Neuronal stem cell (in vitro differentiated cells): ENCODE data around the gene RPL35.

Experiments used
- DNase-seq: peaks from one replicate; pipeline ENCODE4 v3.0.0-alpha.2; 2013; ENCODE audit warnings: low spot score
- H2AFZ ChIP-seq: one replicate; pipeline ENCODE4 v1.6.1; 2013; ENCODE audit warnings: mild to moderate bottlenecking, low read length, inconsistent platforms
- H2AK5ac ChIP-seq: 2 replicates; pipeline ENCODE4 v1.6.1; 2013; ENCODE audit warnings: low read depth, mild to moderate bottlenecking, inconsistent platforms, low read length, moderate library complexity, mixed read lengths
- H2BK120ac ChIP-seq: 2 replicates; pipeline ENCODE4 v1.6.1; 2013; ENCODE audit warnings: low read depth, mild to moderate bottlenecking, inconsistent platforms, low read length, moderate library complexity, mixed read lengths
- H2BK12ac ChIP-seq: one replicate; pipeline ENCODE4 v1.6.1; 2013; ENCODE audit warnings: low read length, inconsistent platforms
- H2BK15ac ChIP-seq: 2 replicates; pipeline ENCODE4 v1.6.1; 2013; ENCODE audit warnings: mild to moderate bottlenecking, low read length, inconsistent platforms, mixed read lengths
- H2BK5ac ChIP-seq: one replicate; pipeline ENCODE4 v1.6.1; 2013; ENCODE audit warnings: inconsistent platforms, mild to moderate bottlenecking, low read length, moderate library complexity
- H3K14ac ChIP-seq: one replicate; pipeline ENCODE4 v1.6.1; 2013; ENCODE audit warnings: low read length, inconsistent platforms
- H3K18ac ChIP-seq: 2 replicates; pipeline ENCODE4 v1.6.1; 2013; ENCODE audit warnings: low read length, inconsistent platforms
- H3K23ac ChIP-seq: 2 replicates; pipeline ENCODE4 v1.6.1; 2013; ENCODE audit warnings: low read depth, mild to moderate bottlenecking, mixed read lengths, low read length, inconsistent platforms; ENCODE audit not compliant: poor library complexity
- H3K27ac ChIP-seq: replicated peaks from 3 replicates; pipeline ENCODE4 v1.5.1; 2013; ENCODE audit warnings: low read length, inconsistent platforms
- H3K27me3 ChIP-seq, 3 experiments: 2 replicates each; pipeline ENCODE4 v1.6.1; 2013; ENCODE audit warnings: low read length in 3 of 3, mild to moderate bottlenecking in 2 of 3, inconsistent platforms in 1 of 3, low read depth in 1 of 3, mixed read lengths in 1 of 3, moderate library complexity in 1 of 3; ENCODE audit not compliant: control insufficient read depth in 3 of 3, insufficient read depth in 3 of 3
- H3K36me3 ChIP-seq, 2 donors: replicated peaks in 1 of 2; 2 replicates each; pipeline ENCODE4 v1.6.1; 2013; ENCODE audit warnings: low read length in 2 of 2; ENCODE audit not compliant: control insufficient read depth in 2 of 2, insufficient read depth in 2 of 2
- H3K4ac ChIP-seq: 2 replicates; pipeline ENCODE4 v1.6.1; 2013; ENCODE audit warnings: inconsistent platforms, mild to moderate bottlenecking, low read length, moderate library complexity
- H3K4me1 ChIP-seq, 2 donors: 1 replicate in 1 of 2; 2 replicates in 1 of 2; pipeline ENCODE4 v1.6.1; 2013; ENCODE audit warnings: low read length in 2 of 2, low read depth in 1 of 2; ENCODE audit not compliant: control insufficient read depth in 2 of 2, insufficient read depth in 1 of 2
- H3K4me2 ChIP-seq: one replicate; pipeline ENCODE4 v1.6.1; 2013; ENCODE audit warnings: mild to moderate bottlenecking, low read length, inconsistent platforms; ENCODE audit not compliant: insufficient read depth, poor library complexity, severe bottlenecking
- H3K4me3 ChIP-seq, 2 donors: 2 replicates each; pipeline ENCODE4 v1.5.1; 2013; ENCODE audit warnings: low read length in 2 of 2, mild to moderate bottlenecking in 2 of 2, inconsistent platforms in 1 of 2, moderate library complexity in 1 of 2
- H3K79me1 ChIP-seq: one replicate; pipeline ENCODE4 v1.6.1; 2013; ENCODE audit warnings: low read depth, mild to moderate bottlenecking, inconsistent platforms, low read length, moderate library complexity
- H3K9ac ChIP-seq: one replicate; pipeline ENCODE4 v1.6.1; 2013; ENCODE audit warnings: mild to moderate bottlenecking, low read depth, low read length, inconsistent platforms; ENCODE audit not compliant: poor library complexity
- H3K9me3 ChIP-seq, 2 donors: replicated peaks in 1 of 2; 2 replicates each; pipeline versions ENCODE3 to v1.6.1; 2013; ENCODE audit warnings: low read length in 2 of 2, mild to moderate bottlenecking in 2 of 2, inconsistent platforms in 1 of 2, low read depth in 1 of 2, mixed read lengths in 1 of 2, moderate library complexity in 1 of 2; ENCODE audit not compliant: control insufficient read depth in 2 of 2, insufficient read depth in 1 of 2
- H4K8ac ChIP-seq: one replicate; pipeline ENCODE4 v1.6.1; 2013; ENCODE audit warnings: low read depth, mild to moderate bottlenecking, inconsistent platforms, low read length, moderate library complexity
- H4K91ac ChIP-seq: one replicate; pipeline ENCODE4 v1.6.1; 2013; ENCODE audit warnings: low read length, low read depth, mild to moderate bottlenecking, inconsistent platforms; ENCODE audit not compliant: poor library complexity
- WGBS, 2 donors: extraction: QIAGEN DNeasy Blood & Tissue Kit; methylation state at CpG; one replicate each; pipeline ENCODE4 v1.1.7; 2013; ENCODE audit warnings: missing lambda C conversion rate in 2 of 2, mixed read lengths in 1 of 2; ENCODE audit not compliant: insufficient read length in 2 of 2, insufficient replicate concordance in 1 of 2; ENCODE audit errors: extremely low coverage in 2 of 2; 5-methylcytosine and 5-hydroxymethylcytosine counted together

Gene RPL35

GRCh38 chr9:124855944-124856765 lies 5.6 kb downstream of the RPL35 start:
- DNase-seq, result no peak

GRCh38 chr9:124855566-124855943 lies 6.2 kb downstream of the RPL35 start:
- Histone ChIP-seq H3K27ac (no peak overlapping the region), H3K9me3 (no peaks in the 10 kb centered on the region), H2BK120ac (no peak overlapping the region), H2BK5ac (peak overlapping the region; percentile 45), H2BK12ac (no peak overlapping the region), H3K9ac (peak overlapping the region; percentile 72), H3K4me3 (no peak overlapping the region), H3K14ac (no peak overlapping the region), H3K27me3 (peaks cover 0 to 3% (median 0%) of the 10 kb centered on the region in 3 experiments), H3K36me3 (peaks cover 39 to 44% of the 10 kb centered on the region in 2 donors), H2BK15ac (no peak overlapping the region), H3K79me1 (peaks cover 3% of the 10 kb centered on the region), H4K91ac (no peak overlapping the region), H3K4me1 (peaks cover 8 to 13% of the 10 kb centered on the region in 2 donors), H3K23ac (peak overlapping the region; percentile 47), H3K4ac (no peak overlapping the region), H4K8ac (peak overlapping the region; percentile 90), H3K4me2 (no peak overlapping the region), H3K18ac (no peak overlapping the region), H2AFZ (no peak overlapping the region), H2AK5ac (peak overlapping the region; percentile 32)
- no CpG with 5 or more reads among the region's 18 CpGs for whole genome bisulfite sequencing, 2 donors
- DNase-seq, result no peak

More at GRCh38 chr9:124855944-124856765, 5.6 kb downstream of the RPL35 start:
- Histone ChIP-seq H3K14ac (no peak overlapping the region), H3K23ac (peak overlapping the region; percentile 47), H4K8ac (peak overlapping the region; percentile 90), H3K18ac (no peak overlapping the region), H2BK5ac (peak overlapping the region; percentile 45), H3K4me2 (no peak overlapping the region), H3K79me1 (peaks cover 7% of the 10 kb centered on the region), H3K9ac (peak overlapping the region; percentile 72), H3K27ac (no peak overlapping the region), H2BK12ac (no peak overlapping the region), H3K4me1 (peaks cover 10 to 19% of the 10 kb centered on the region in 2 donors), H2AK5ac (no peak overlapping the region), H2AFZ (no peak overlapping the region), H3K4ac (no peak overlapping the region), H3K36me3 (peaks cover 43 to 50% of the 10 kb centered on the region in 2 donors), H2BK15ac (no peak overlapping the region), H3K4me3 (no peak overlapping the region), H4K91ac (no peak overlapping the region), H2BK120ac (no peak overlapping the region), H3K9me3 (no peaks in the 10 kb centered on the region), H3K27me3 (peaks cover 0 to 3% (median 0%) of the 10 kb centered on the region in 3 experiments)
- WGBS, 2 donors, result no CpG with 5 or more reads among the region's 16 CpGs

GRCh38 chr9:124854822-124855221 lies 6.9 kb downstream of the RPL35 start:
- Histone ChIP-seq H3K4ac (no peak overlapping the region), H3K27me3 (peaks cover 0 to 3% (median 0%) of the 10 kb centered on the region in 3 experiments), H2BK5ac (no peak overlapping the region), H2BK12ac (no peak overlapping the region), H3K4me2 (no peak overlapping the region), H4K8ac (no peak overlapping the region), H2BK120ac (no peak overlapping the region), H3K27ac (no peak overlapping the region), H2AFZ (no peak overlapping the region), H3K9me3 (no peaks in the 10 kb centered on the region), H2BK15ac (no peak overlapping the region), H3K4me1 (peaks cover 4 to 11% of the 10 kb centered on the region in 2 donors), H3K18ac (no peak overlapping the region), H2AK5ac (no peak overlapping the region), H3K4me3 (no peak overlapping the region), H3K23ac (no peak overlapping the region), H4K91ac (no peak overlapping the region), H3K9ac (no peak overlapping the region), H3K14ac (no peak overlapping the region), H3K36me3 (peaks cover 32 to 36% of the 10 kb centered on the region in 2 donors), H3K79me1 (no peaks in the 10 kb centered on the region)
- no peak for DNase-seq
- no CpG with 5 or more reads among the region's 7 CpGs for WGBS, 2 donors

GRCh38 chr9:124854161-124854560 lies 7.6 kb downstream of the RPL35 start:
- WGBS, 2 donors, result no CpG with 5 or more reads among the region's 8 CpGs
- Histone ChIP-seq H3K14ac (no peak overlapping the region), H4K91ac (no peak overlapping the region), H3K9ac (no peak overlapping the region), H3K18ac (no peak overlapping the region), H3K4me1 (peaks cover 4 to 12% of the 10 kb centered on the region in 2 donors), H3K4me2 (no peak overlapping the region), H3K23ac (no peak overlapping the region), H2AK5ac (peak overlapping the region; percentile 41), H3K4ac (no peak overlapping the region), H3K27me3 (peaks cover 0 to 3% (median 0%) of the 10 kb centered on the region in 3 experiments), H2AFZ (peak overlapping the region; percentile 96), H2BK120ac (no peak overlapping the region), H3K36me3 (peaks cover 25 to 30% of the 10 kb centered on the region in 2 donors), H4K8ac (no peak overlapping the region), H2BK12ac (no peak overlapping the region), H3K27ac (no peak overlapping the region), H2BK5ac (peak overlapping the region; percentile 11), H3K4me3 (no peak overlapping the region), H3K9me3 (no peaks in the 10 kb centered on the region), H2BK15ac (peak overlapping the region; percentile 50), H3K79me1 (no peaks in the 10 kb centered on the region)
- no peak for DNase-seq
